Left lung (tissue), 10 donors: Measurements from ENCODE around the gene CASZ1. TPM values are rescaled to one million over a fixed set of nuclear protein-coding genes. Genes with fewer than 3 reads are reported as not detected.

ENCODE experiments used
- ATAC-seq: fragments of 200-7000 bp; cut with Tn5 transposase; one replicate; pipeline ENCODE4 v1.9.1; 2020; ENCODE audit warnings: moderate library complexity
- DNase-seq, 4 donors: peaks; one replicate each; pipeline ENCODE4 v3.0.0-alpha.2; 2013 to 2020
- H3K27ac ChIP-seq, 2 donors: fragments of 200-600 bp; sonication (generic) in 1 of 2; one replicate each; pipeline versions ENCODE4 v1.5.0 to v1.8.0; 2020 to 2021
- H3K27me3 ChIP-seq, 2 donors: fragments of 200-600 bp; sonication (generic) in 1 of 2; one replicate each; pipeline versions ENCODE4 v1.5.0 to v1.8.0; 2020 to 2021
- H3K36me3 ChIP-seq, 2 donors: fragments of 200-600 bp; sonication (generic) in 1 of 2; one replicate each; pipeline versions ENCODE4 v1.5.0 to v1.8.0; 2020 to 2021
- H3K4me1 ChIP-seq, 2 donors: fragments of 200-600 bp; one replicate each; pipeline ENCODE4 v1.8.0; 2021
- H3K4me3 ChIP-seq, 2 donors: fragments of 200-600 bp; sonication (generic) in 1 of 2; one replicate each; pipeline versions ENCODE4 v1.5.0 to v1.8.0; 2020 to 2021; ENCODE audit warnings: mild to moderate bottlenecking in 1 of 2
- H3K9me3 ChIP-seq, 2 donors: fragments of 200-600 bp; sonication (generic) in 1 of 2; one replicate each; pipeline versions ENCODE4 v1.5.0 to v1.8.0; 2020 to 2021
- CTCF ChIP-seq, 2 donors: fragments of 200-600 bp; sonication (generic) in 1 of 2; IDR thresholded peaks; one replicate each; pipeline versions ENCODE4 v1.5.0 to v1.8.0; 2021; ENCODE audit warnings: antibody characterized with exemption in 2 of 2
- intact Hi-C, 2 donors: fragments of 100-400 bp; cut with DNase I; formaldehyde crosslinking; loops; one replicate each; pipeline versions ENCODE4 v1.11.2 to v1.14.2; 2022
- polyA plus RNA-seq, 6 donors: library from polyadenylated mRNA; unstranded; fragments of 120-200 nt; gene quantifications; one replicate each; pipeline ENCODE4 v1.2.1, GENCODE V29; 2013; ENCODE audit not compliant: insufficient read length in 6 of 6
- total RNA-seq, 2 donors: library from RNA; stranded (reverse); fragmentation: NEBNext Ultra II Directional; extraction: Animal tissue kit (Norgen Biotek cat#: 25700); gene quantifications; one replicate each; pipeline ENCODE4 v1.2.1, GENCODE V29; 2021
- donor health status: DM: no; HTN: yes; CAD: no.
- donor health status: DM: no; HTN: no; CAD: no.

CASZ1 gene
- total and polyA plus RNA-seq, 8 donors = 15.1 to 44.0 (median 21.1) TPM

- ATAC-seq = no peak
- TF ChIP-seq CTCF (IDR thresholded peaks at IDR 0.05) = no peak
- no peaks in the 10 kb centered on the region for H3K27me3 ChIP-seq
- no peak overlapping the region for H3K4me3 ChIP-seq
- no peaks in the 10 kb centered on the region for H3K9me3 ChIP-seq
- no peak for DNase-seq
- H3K4me1 ChIP-seq = peaks cover 7 to 16% of the 10 kb centered on the region in 2 donors
- H3K36me3 ChIP-seq = no peaks in the 10 kb centered on the region
- peak overlapping the region; percentile 36 to 55 for H3K27ac ChIP-seq
- intact Hi-C loops = no loop called here
Observed at GRCh38 chr1:10737651-10738050, 58.8 kb downstream of the CASZ1 start.

- intact Hi-C loops = no loop called here
- Histone ChIP-seq H3K27ac (peak overlapping the region; percentile 36 to 55), H3K9me3 (no peaks in the 10 kb centered on the region), H3K27me3 (no peaks in the 10 kb centered on the region), H3K4me1 (peaks cover 7 to 16% of the 10 kb centered on the region in 2 donors), H3K36me3 (no peaks in the 10 kb centered on the region), H3K4me3 (no peak overlapping the region)
- DNase-seq (peak in 2 of 4 donors; percentile 63 to 79), ATAC-seq (peak; percentile 71)
- no peak for TF ChIP-seq CTCF (IDR thresholded peaks at IDR 0.05)
Observed at GRCh38 chr1:10736634-10737586, 59.5 kb downstream of the CASZ1 start.

- no peaks in the 10 kb centered on the region for H3K9me3 ChIP-seq
- DNase-seq = no peak
- no peaks in the 10 kb centered on the region for H3K27me3 ChIP-seq
- intact Hi-C loops = no loop called here
- ATAC-seq = no peak
- TF ChIP-seq CTCF (IDR thresholded peaks at IDR 0.05) = no peak
- H3K4me1 ChIP-seq = peaks cover 7 to 16% of the 10 kb centered on the region in 2 donors
- no peak overlapping the region for H3K27ac ChIP-seq
- no peaks in the 10 kb centered on the region for H3K36me3 ChIP-seq
- H3K4me3 ChIP-seq = no peak overlapping the region
Observed at GRCh38 chr1:10735563-10736305, 60.7 kb downstream of the CASZ1 start.

GRCh38 chr1:10734962-10735544, 61.4 kb downstream of the CASZ1 start:
- ATAC-seq = no peak
- Histone ChIP-seq H3K27me3 (no peaks in the 10 kb centered on the region), H3K9me3 (no peaks in the 10 kb centered on the region), H3K36me3 (no peaks in the 10 kb centered on the region), H3K4me1 (peaks cover 7 to 16% of the 10 kb centered on the region in 2 donors), H3K27ac (no peak overlapping the region), H3K4me3 (no peak overlapping the region)
- peak in 1 of 4 donors; percentile 53 for DNase-seq
- intact Hi-C loops = no loop called here
- TF ChIP-seq CTCF (IDR thresholded peaks at IDR 0.05) = no peak
